Erythroblast (primary cell): ENCODE measurements around the gene SIRPB2.

ENCODE experiments used
- GATA1 ChIP-seq: IDR thresholded peaks from 2 replicates; pipeline ENCODE4 v1.6.1; 2011; ENCODE audit warnings: low read depth, mild to moderate bottlenecking, control low read depth, low read length, moderate library complexity
- POLR2A ChIP-seq: IDR thresholded peaks from 2 replicates; pipeline ENCODE4 v1.6.1; 2011; ENCODE audit warnings: mild to moderate bottlenecking, low read length

- no peak for TF ChIP-seq POLR2A
- TF ChIP-seq GATA1, result no peak
Observed at GRCh38 chr20:1489325-1489724, 1.9 kb downstream of the SIRPB2 start.
